ENCODE data around the gene USP24.
"Not testable (repeated sequence)": the region's sequence is repeated elsewhere in the genome, so short reads cannot be mapped to it uniquely, and the experiment has no call there.

GRCh38 chr1:55024163-55024562, 191.0 kb downstream of the USP24 start:
- TF ChIP-seq, protein P1, sequence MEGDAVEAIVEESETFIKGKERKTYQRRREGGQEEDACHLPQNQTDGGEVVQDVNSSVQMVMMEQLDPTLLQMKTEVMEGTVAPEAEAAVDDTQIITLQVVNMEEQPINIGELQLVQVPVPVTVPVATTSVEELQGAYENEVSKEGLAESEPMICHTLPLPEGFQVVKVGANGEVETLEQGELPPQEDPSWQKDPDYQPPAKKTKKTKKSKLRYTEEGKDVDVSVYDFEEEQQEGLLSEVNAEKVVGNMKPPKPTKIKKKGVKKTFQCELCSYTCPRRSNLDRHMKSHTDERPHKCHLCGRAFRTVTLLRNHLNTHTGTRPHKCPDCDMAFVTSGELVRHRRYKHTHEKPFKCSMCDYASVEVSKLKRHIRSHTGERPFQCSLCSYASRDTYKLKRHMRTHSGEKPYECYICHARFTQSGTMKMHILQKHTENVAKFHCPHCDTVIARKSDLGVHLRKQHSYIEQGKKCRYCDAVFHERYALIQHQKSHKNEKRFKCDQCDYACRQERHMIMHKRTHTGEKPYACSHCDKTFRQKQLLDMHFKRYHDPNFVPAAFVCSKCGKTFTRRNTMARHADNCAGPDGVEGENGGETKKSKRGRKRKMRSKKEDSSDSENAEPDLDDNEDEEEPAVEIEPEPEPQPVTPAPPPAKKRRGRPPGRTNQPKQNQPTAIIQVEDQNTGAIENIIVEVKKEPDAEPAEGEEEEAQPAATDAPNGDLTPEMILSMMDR (conservative IDR thresholded peaks at IDR 0.05; ENCODE audit: low read depth, low read length): not testable (repeated sequence)
- not testable (repeated sequence) for TF ChIP-seq EZH2 (IDR thresholded peaks at IDR 0.05; ENCODE audit: borderline replicate concordance, low read depth, low read length, poor library complexity, severe bottlenecking)
